ENCODE data around the gene ORC6.
"Not testable (repeated sequence)": the region's sequence is repeated elsewhere in the genome, so short reads cannot be mapped to it uniquely, and the experiment has no call there.

ORC6 gene

GRCh38 chr16:46689365-46690280, at the start of gene ORC6:
TSS of gene ORC6 (plus strand) at chr16:46689659. CDS start at chr16:46689706, 47 bp downstream.
- 0 out of 2 replicates have a peak, but pooled peaks cover 5% of the 10 kb centered on the region for H3K36me3 ChIP-seq (ENCODE audit: control insufficient read depth, insufficient read depth, low read length)
- peak within 1 kb of the TSS; percentile 80 for H3K4me3 ChIP-seq (ENCODE audit: low read length)
- no CpG with 5 or more reads among the region's 79 CpGs for WGBS (ENCODE audit: insufficient coverage, insufficient read length)
- peaks cover 1% of the 10 kb centered on the region for H3K4me1 ChIP-seq (ENCODE audit: control insufficient read depth, insufficient read depth, low read length)
- H3K9me3 ChIP-seq (ENCODE audit: control insufficient read depth, insufficient read depth, low read length), result no peaks in the 10 kb centered on the region
- no peak within 1 kb of the TSS for H3K27ac ChIP-seq (ENCODE audit: low read length)
- H3K27me3 ChIP-seq (ENCODE audit: control insufficient read depth, insufficient read depth, low read length), result no peaks in the 10 kb centered on the region
- DNase-seq (ENCODE audit: low read depth, low spot score), result peak; percentile 77

- WGBS (ENCODE audit: insufficient coverage, insufficient read length), result no CpG with 5 or more reads among the region's 8 CpGs
- no peaks in the 10 kb centered on the region for H3K9me3 ChIP-seq (ENCODE audit: control insufficient read depth, insufficient read depth, low read length)
- H3K27ac ChIP-seq (ENCODE audit: low read length), result no peak overlapping the region
- H3K4me1 ChIP-seq (ENCODE audit: control insufficient read depth, insufficient read depth, low read length), result no peaks in the 10 kb centered on the region
- H3K4me3 ChIP-seq (ENCODE audit: low read length), result no peak overlapping the region
- no peak for DNase-seq (ENCODE audit: low read depth, low spot score)
- H3K27me3 ChIP-seq (ENCODE audit: control insufficient read depth, insufficient read depth, low read length), result no peaks in the 10 kb centered on the region
- H3K36me3 ChIP-seq (ENCODE audit: control insufficient read depth, insufficient read depth, low read length), result no peaks in the 10 kb centered on the region
Measured at GRCh38 chr16:46648656-46649055, 40.8 kb upstream of the ORC6 start.

GRCh38 chr16:46649588-46650253, 39.7 kb upstream of the ORC6 start:
- no peak for DNase-seq (ENCODE audit: low read depth, low spot score)
- Histone ChIP-seq H3K4me3 (ENCODE audit: low read length) (no peak overlapping the region), H3K9me3 (ENCODE audit: control insufficient read depth, insufficient read depth, low read length) (no peaks in the 10 kb centered on the region), H3K36me3 (ENCODE audit: control insufficient read depth, insufficient read depth, low read length) (no peaks in the 10 kb centered on the region), H3K27ac (ENCODE audit: low read length) (no peak overlapping the region), H3K27me3 (ENCODE audit: control insufficient read depth, insufficient read depth, low read length) (no peaks in the 10 kb centered on the region), H3K4me1 (ENCODE audit: control insufficient read depth, insufficient read depth, low read length) (no peaks in the 10 kb centered on the region)
- WGBS (ENCODE audit: insufficient coverage, insufficient read length), result no CpG with 5 or more reads among the region's 27 CpGs

GRCh38 chr16:46650254-46650623, 39.2 kb upstream of the ORC6 start:
- no CpG with 5 or more reads among the region's 5 CpGs for WGBS (ENCODE audit: insufficient coverage, insufficient read length)
- no peak for DNase-seq (ENCODE audit: low read depth, low spot score)
- H3K27me3 ChIP-seq (ENCODE audit: control insufficient read depth, insufficient read depth, low read length), result no peaks in the 10 kb centered on the region
- H3K4me1 ChIP-seq (ENCODE audit: control insufficient read depth, insufficient read depth, low read length), result no peaks in the 10 kb centered on the region
- H3K36me3 ChIP-seq (ENCODE audit: control insufficient read depth, insufficient read depth, low read length), result no peaks in the 10 kb centered on the region
- H3K4me3 ChIP-seq (ENCODE audit: low read length), result no peak overlapping the region
- no peak overlapping the region for H3K27ac ChIP-seq (ENCODE audit: low read length)
- H3K9me3 ChIP-seq (ENCODE audit: control insufficient read depth, insufficient read depth, low read length), result no peaks in the 10 kb centered on the region

- WGBS (ENCODE audit: insufficient coverage, insufficient read length), result no CpG with 5 or more reads among the region's 3 CpGs
- no peaks in the 10 kb centered on the region for H3K9me3 ChIP-seq (ENCODE audit: control insufficient read depth, insufficient read depth, low read length)
- no peaks in the 10 kb centered on the region for H3K36me3 ChIP-seq (ENCODE audit: control insufficient read depth, insufficient read depth, low read length)
- DNase-seq (ENCODE audit: low read depth, low spot score), result no peak
- H3K4me3 ChIP-seq (ENCODE audit: low read length), result no peak overlapping the region
- H3K27ac ChIP-seq (ENCODE audit: low read length), result no peak overlapping the region
- H3K27me3 ChIP-seq (ENCODE audit: control insufficient read depth, insufficient read depth, low read length), result no peaks in the 10 kb centered on the region
- no peaks in the 10 kb centered on the region for H3K4me1 ChIP-seq (ENCODE audit: control insufficient read depth, insufficient read depth, low read length)
Measured at GRCh38 chr16:46651305-46651704, 38.2 kb upstream of the ORC6 start.

- no CpG with 5 or more reads among the region's 1 CpG for WGBS (ENCODE audit: insufficient coverage, insufficient read length)
- no peaks in the 10 kb centered on the region for H3K27me3 ChIP-seq (ENCODE audit: control insufficient read depth, insufficient read depth, low read length)
- H3K27ac ChIP-seq (ENCODE audit: low read length), result no peak overlapping the region
- H3K9me3 ChIP-seq (ENCODE audit: control insufficient read depth, insufficient read depth, low read length), result no peaks in the 10 kb centered on the region
- no peak overlapping the region for H3K4me3 ChIP-seq (ENCODE audit: low read length)
- no peaks in the 10 kb centered on the region for H3K4me1 ChIP-seq (ENCODE audit: control insufficient read depth, insufficient read depth, low read length)
- DNase-seq (ENCODE audit: low read depth, low spot score), result no peak
- peaks cover 4% of the 10 kb centered on the region; the same call in 1 of the 2 replicates for H3K36me3 ChIP-seq (ENCODE audit: control insufficient read depth, insufficient read depth, low read length)
Measured at GRCh38 chr16:46658925-46659324, 30.5 kb upstream of the ORC6 start.

DNA sequence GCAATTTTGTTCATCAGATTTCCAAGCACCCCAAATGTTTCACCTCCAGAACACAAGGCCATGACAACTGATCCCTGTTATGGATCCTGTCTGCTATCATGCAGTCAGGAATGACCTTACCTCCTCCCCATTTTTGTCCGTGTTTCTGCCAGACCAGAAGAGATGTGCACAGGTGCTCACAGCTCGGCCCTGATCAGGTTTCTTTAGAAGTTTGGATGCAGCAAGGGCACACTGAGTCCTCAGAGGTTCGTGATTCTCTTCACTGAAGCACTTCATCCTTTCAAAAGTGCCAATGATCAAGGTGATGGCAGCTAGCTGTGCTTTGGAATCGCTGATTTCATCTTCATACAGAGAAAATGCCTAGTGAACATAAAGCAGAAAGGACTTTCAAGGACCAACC, 27.3 kb upstream of the ORC6 start:
- Histone ChIP-seq H3K4me1 (ENCODE audit: control insufficient read depth, insufficient read depth, low read length) (no peaks in the 10 kb centered on the region), H3K27ac (ENCODE audit: low read length) (no peak overlapping the region), H3K36me3 (ENCODE audit: control insufficient read depth, insufficient read depth, low read length) (peaks cover 4% of the 10 kb centered on the region; the same call in 1 of the 2 replicates), H3K9me3 (ENCODE audit: control insufficient read depth, insufficient read depth, low read length) (no peaks in the 10 kb centered on the region), H3K4me3 (ENCODE audit: low read length) (no peak overlapping the region), H3K27me3 (ENCODE audit: control insufficient read depth, insufficient read depth, low read length) (no peaks in the 10 kb centered on the region)
- DNase-seq (ENCODE audit: low read depth, low spot score), result no peak
- WGBS (ENCODE audit: insufficient coverage, insufficient read length), result no CpG with 5 or more reads among the region's 4 CpGs

- WGBS (ENCODE audit: insufficient coverage, insufficient read length), result no CpG with 5 or more reads among the region's 6 CpGs
- peaks cover 7% of the 10 kb centered on the region; the same call in 1 of the 2 replicates for H3K36me3 ChIP-seq (ENCODE audit: control insufficient read depth, insufficient read depth, low read length)
- no peak overlapping the region for H3K27ac ChIP-seq (ENCODE audit: low read length)
- no peak overlapping the region for H3K4me3 ChIP-seq (ENCODE audit: low read length)
- peak; percentile 61 for DNase-seq (ENCODE audit: low read depth, low spot score)
- no peaks in the 10 kb centered on the region for H3K4me1 ChIP-seq (ENCODE audit: control insufficient read depth, insufficient read depth, low read length)
- no peaks in the 10 kb centered on the region for H3K27me3 ChIP-seq (ENCODE audit: control insufficient read depth, insufficient read depth, low read length)
- no peaks in the 10 kb centered on the region for H3K9me3 ChIP-seq (ENCODE audit: control insufficient read depth, insufficient read depth, low read length)
Measured at GRCh38 chr16:46673320-46674013, 16.0 kb upstream of the ORC6 start.

GRCh38 chr16:46677943-46678342, 11.5 kb upstream of the ORC6 start:
- H3K4me1 ChIP-seq (ENCODE audit: control insufficient read depth, insufficient read depth, low read length); DNase-seq (ENCODE audit: low read depth, low spot score); H3K27ac ChIP-seq (ENCODE audit: low read length); H3K9me3 ChIP-seq (ENCODE audit: control insufficient read depth, insufficient read depth, low read length); H3K4me3 ChIP-seq (ENCODE audit: low read length); H3K27me3 ChIP-seq (ENCODE audit: control insufficient read depth, insufficient read depth, low read length); H3K36me3 ChIP-seq (ENCODE audit: control insufficient read depth, insufficient read depth, low read length): not testable (repeated sequence)
- WGBS (ENCODE audit: insufficient coverage, insufficient read length), result no CpG with 5 or more reads among the region's 1 CpG

DNA sequence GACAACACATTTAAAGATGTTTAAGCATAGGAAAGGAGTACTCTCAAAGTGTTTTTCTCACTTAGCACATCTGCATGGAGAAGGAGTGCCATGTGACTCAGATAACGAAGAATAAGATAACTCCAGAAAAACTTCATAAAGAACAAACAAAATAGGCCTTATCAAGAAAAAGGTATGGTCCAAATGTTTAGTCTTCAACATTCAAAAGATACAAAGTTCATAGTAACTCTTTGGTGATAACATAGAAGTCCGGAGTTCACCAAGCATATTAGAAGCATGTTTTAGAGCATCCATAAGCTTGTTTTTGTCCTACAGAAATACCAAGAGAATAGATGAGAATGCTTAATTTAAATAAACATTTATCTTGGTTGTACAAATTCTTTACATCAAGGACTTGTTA, 7.6 kb upstream of the ORC6 start:
- not testable (repeated sequence) for H3K27me3 ChIP-seq (ENCODE audit: control insufficient read depth, insufficient read depth, low read length); H3K4me3 ChIP-seq (ENCODE audit: low read length); DNase-seq (ENCODE audit: low read depth, low spot score); H3K36me3 ChIP-seq (ENCODE audit: control insufficient read depth, insufficient read depth, low read length); H3K27ac ChIP-seq (ENCODE audit: low read length); H3K9me3 ChIP-seq (ENCODE audit: control insufficient read depth, insufficient read depth, low read length); H3K4me1 ChIP-seq (ENCODE audit: control insufficient read depth, insufficient read depth, low read length)
- no CpG with 5 or more reads among the region's 2 CpGs for WGBS (ENCODE audit: insufficient coverage, insufficient read length)
